HFFc6 (cell line): ENCODE measurements around the gene TMEM182. TPM values are rescaled to one million over a fixed set of nuclear protein-coding genes. Genes with fewer than 3 reads are reported as not detected.

Experiments used
- DNase-seq: peaks from one replicate; pipeline ENCODE4 v3.0.0-alpha.2; 2018
- H3K27ac Mint-ChIP-seq: 2 replicates; pipeline ENCODE4 v1.8.0; 2020; ENCODE audit warnings: mild to moderate bottlenecking, mixed read lengths
- H3K27me3 Mint-ChIP-seq: 2 replicates; pipeline ENCODE4 v1.8.0; 2021; ENCODE audit warnings: mild to moderate bottlenecking, moderate library complexity, mixed read lengths; ENCODE audit not compliant: insufficient read depth
- H3K36me3 Mint-ChIP-seq: 2 replicates; pipeline ENCODE4 v1.8.0; 2021; ENCODE audit warnings: low read depth, mixed read lengths
- H3K4me1 Mint-ChIP-seq: 2 replicates; pipeline ENCODE4 v1.8.0; 2020; ENCODE audit warnings: low read depth, mixed read lengths
- H3K4me3 Mint-ChIP-seq: 2 replicates; pipeline ENCODE4 v1.8.0; 2020; ENCODE audit warnings: mild to moderate bottlenecking, moderate library complexity, mixed read lengths
- H3K9me3 Mint-ChIP-seq: 2 replicates; pipeline ENCODE4 v1.8.0; 2020; ENCODE audit warnings: mild to moderate bottlenecking, mixed read lengths
- CTCF ChIP-seq: fragments of 200-600 bp; sonication (generic); IDR thresholded peaks from 2 replicates; pipeline ENCODE4 v1.5.0; 2021; ENCODE audit warnings: antibody characterized with exemption, mild to moderate bottlenecking
- total RNA-seq, 6 experiments: library from RNA; stranded (reverse); fragmentation: NEBNext Ultra II Directional; extraction: Animal tissue kit (Norgen Biotek cat#: 25700); gene quantifications; 2 replicates in 1 of 6; 3 replicates in 5 of 6; pipeline ENCODE4 v1.2.3, GENCODE V29; 2021

Gene TMEM182
- total RNA-seq, 6 experiments from 2014 or later = 2.0 to 4.2 (median 2.5) TPM

GRCh38 chr2:102852867-102853266 lies 91.0 kb downstream of the TMEM182 start:
- Mint-ChIP-seq H3K9me3 (peaks cover 15% of the 10 kb centered on the region), H3K27me3 (peaks cover 3% of the 10 kb centered on the region; the same call in 1 of the 2 replicates), H3K36me3 (no peaks in the 10 kb centered on the region), H3K4me3 (no peak overlapping the region), H3K27ac (no peak overlapping the region), H3K4me1 (no peaks in the 10 kb centered on the region)
- TF ChIP-seq CTCF = no peak
- no peak for DNase-seq

Other genes with a start within 250 kb of the TMEM182 start
- gene SLC9A2, start 142.5 kb upstream of the TMEM182 start, total RNA-seq = not detected